ENCODE measurements around the gene RIPOR2.
"Not testable (repeated sequence)": the region's sequence is repeated elsewhere in the genome, so short reads cannot be mapped to it uniquely, and the experiment has no call there.

Gene RIPOR2

GRCh38 chr6:24901698-24902328 is 33.9 kb downstream of the RIPOR2 start:
- DNase-seq = no peak

DNA sequence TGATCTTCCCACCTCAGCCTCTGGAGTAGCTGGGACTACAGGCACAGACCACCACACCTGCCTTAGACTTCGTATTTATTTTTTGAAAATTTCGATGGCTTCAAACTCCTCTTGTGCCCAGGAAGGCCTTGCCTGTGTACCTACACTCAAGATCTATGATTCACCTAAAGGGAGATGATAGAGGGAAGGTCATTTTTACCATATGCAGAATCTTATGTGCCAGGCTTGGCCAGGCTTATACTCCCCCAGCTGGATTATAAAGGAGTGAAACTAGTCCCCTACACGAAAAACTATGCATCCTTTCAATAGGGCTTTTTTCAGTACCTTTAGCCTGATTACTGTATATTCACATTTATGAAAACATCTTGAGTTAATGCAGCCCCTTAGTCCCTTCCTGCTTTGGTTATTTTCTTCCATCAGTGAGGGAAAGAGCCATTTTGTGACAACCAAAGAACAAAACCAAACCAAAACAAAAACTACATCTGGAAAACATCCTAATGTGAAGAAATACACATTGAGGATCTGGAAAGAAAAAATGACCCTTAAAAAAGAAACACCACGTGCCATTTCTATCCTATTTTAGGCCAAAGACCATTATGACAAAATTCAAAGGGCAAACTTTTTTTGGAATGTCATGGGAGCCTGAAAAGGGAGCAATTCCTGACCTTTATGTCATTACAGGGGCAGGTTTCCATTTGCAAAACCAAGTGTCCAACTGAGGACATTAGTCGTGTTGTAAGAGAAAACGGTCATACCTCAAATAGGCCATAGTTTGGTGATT is 34.7 kb downstream of the RIPOR2 start:
- no peak for DNase-seq

- DNase-seq = no peak
Observed at GRCh38 chr6:24899997-24900325, 35.8 kb downstream of the RIPOR2 start.

DNA sequence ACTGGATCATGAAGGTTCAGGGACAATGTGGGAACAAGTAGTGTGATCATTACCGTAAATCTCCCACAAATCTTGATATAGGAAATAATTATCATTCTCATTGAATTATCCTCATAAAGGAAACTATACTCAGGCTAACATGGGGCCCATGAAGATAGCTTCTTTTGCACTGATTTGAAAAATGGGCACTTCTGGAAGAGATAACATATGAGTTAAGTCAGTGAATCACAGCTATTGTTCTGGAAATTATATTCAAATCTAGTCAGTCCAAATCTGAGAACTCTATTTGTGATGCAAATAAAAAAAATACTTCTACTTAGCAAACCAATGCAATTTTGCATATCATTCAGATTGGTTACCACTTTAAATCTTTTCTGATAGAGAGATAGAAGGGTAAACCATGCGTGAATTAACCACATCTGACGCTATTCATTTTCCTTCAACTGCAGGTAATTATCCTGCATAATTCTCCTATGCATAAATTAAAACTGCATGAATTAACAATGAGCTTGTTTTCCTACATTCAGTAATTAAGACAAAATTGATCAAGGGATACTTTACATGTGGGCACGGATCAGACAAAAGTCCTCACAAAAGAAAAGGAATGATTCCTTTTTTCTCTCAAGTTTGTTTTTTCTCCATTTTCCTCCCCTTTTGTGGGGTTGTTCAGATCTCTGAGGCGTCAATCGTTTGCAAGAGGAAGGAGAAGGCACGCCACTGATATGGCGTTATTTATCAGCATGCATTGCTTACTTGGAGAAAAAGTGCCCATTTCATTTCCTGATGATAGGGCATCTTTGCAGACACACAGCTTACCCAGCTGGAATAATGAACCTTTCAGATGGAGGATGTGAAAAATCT is 36.4 kb downstream of the RIPOR2 start:
- DNase-seq = no peak

GRCh38 chr6:24898676-24899075 is 37.1 kb downstream of the RIPOR2 start:
- DNase-seq = no peak

DNA sequence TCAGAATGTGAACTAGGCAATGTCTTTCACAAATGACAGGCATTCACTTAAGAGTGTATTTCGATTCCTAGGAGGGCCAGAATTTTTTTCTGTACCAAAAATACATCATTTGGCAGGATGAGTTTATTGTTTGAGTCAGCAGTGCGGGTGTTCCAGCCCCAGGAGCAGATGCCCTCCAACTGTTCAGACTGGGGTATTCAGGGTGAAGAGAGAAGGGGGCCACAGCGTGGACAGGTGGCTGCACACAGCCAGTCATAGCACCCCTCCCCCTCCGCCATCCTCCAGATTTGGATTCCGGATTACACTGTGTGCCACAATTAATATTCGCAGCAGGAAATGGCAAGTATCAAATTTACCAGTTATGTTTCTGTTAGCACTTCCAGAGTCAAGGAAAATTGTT is 38.6 kb downstream of the RIPOR2 start:
- no peak for DNase-seq

GRCh38 chr6:24893342-24893850 is 42.4 kb downstream of the RIPOR2 start:
- no peak for DNase-seq

GRCh38 chr6:24891004-24891403 is 44.8 kb downstream of the RIPOR2 start:
- no peak for DNase-seq

- DNase-seq = no peak
Observed at GRCh38 chr6:24890471-24890870, 45.3 kb downstream of the RIPOR2 start.

DNA sequence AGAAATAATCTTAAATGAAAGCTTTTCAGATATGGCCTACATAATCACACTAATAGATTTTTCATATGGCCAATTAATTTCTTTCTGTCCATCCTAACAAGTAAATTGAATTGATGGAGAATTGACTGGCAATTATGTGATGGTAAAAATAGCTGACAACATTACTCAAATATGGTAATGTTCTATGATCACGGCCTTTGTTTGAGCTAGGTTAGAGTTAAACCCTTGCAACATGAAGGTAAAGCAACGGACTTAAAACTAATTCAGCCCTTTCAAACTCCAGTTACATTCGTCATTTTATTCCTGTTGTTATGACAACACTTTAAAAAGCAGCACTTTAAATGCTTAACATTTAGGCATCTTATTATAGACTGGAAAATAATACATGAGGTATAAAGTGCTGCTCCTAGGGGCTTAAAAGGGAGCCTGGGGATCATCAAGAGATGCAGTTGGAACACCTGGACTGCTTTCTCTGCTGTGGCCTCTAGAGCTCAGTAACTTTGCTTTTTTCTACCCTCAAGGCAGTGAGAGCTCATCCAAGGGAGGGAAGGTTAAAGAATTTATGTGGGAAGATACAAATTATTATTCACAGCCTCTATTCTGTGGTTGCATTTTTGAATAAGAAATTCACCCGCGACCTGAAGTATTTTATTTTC is 46.9 kb downstream of the RIPOR2 start:
- no peak for DNase-seq

DNA sequence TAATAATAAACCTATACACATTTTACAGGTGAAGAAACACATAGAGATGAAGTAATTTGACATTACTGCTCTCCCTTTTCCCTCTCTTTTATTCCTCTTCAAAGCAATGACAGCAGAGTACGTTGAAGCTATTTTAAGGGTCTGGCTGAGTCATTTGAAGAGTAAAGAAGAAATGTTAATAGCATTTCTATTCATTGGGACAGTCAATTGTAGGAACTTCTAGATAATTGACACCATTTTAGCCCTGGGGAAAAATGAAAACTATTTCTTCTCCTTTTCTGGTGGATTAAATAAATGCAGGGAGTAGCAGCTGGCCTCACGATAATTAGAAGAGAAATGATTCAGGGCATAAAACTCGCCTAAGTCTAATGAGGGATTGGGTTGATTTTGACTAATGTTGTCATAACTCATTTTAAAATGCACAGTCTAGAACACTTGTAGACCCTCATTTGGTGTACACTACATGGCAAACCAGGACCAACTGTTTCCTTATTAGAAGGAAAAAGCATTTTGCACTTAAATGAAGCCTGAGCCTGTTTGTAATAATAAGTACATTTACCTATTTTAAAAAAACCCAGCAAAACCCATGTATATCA is 48.1 kb downstream of the RIPOR2 start:
- no peak for DNase-seq

GRCh38 chr6:24883618-24884017 is 52.1 kb downstream of the RIPOR2 start:
- no peak for DNase-seq

DNA sequence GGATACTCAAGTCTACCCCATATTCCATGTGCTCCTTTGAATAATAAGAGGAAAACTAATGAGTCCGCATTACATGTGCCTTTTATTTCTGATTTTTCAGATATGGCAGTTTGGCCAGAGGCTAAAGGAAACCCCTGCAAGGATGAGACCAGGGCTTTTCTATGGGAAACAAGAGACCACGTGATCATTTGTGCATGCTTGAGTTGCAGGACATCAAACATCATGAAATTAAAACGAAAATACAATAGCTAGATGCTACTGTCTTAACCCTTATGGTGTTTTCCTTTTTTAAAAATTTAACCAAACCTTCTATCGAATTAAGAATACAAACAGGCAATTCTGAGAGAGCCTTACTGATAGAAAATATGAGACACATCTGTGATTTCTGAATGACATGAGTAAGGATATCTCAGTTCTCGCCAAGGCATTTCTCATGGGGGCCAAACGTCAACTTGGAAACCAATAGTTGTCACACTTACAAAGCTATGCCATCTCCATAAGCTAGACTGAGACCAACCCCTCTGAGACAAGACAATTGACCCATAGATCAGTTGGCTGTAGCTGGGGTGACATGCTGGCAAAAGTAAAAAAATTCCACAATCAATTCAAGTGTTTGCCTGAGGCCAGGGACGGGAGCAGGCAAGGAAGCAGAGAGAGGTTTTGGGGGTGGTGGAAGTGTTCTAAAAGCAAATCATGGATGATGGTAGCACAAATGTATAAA is 52.8 kb downstream of the RIPOR2 start:
- DNase-seq = no peak

DNA sequence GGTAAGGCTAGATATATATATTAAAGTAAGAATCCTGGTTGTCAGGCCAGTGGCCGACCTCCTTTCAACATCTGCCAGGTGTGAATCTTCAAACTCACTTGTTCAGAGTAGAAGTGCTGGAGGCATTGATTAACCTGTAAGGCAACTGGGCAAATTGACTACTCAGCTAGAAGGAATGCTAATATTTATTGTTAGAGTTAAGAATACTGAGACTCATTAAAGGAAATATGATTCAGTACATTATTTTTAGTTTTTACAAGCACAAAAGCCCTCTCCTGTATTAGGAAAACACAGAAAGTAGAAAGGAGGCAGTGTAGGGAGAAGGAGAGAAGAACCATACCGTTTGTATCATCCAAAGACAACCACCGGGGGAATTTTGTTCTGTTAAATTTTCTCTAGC is 53.5 kb downstream of the RIPOR2 start:
- DNase-seq = no peak

DNA sequence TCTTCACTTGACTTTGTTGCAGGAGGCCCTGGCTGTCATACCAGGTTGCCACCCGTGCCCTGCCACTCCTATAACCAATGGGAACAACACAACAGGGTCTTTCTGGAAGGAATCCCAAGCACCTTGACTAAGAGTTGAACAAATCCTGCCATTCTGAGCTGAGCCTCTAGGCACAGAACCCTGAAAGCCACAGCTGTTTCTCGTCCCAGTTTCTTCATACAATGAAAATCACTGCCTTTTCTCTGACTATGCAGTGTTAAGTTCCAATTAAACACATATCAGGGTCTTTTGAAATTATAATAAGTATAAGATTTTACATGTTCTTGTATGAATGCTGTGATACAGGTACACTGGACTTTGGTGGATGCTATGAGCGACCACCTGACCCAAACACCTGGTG is 54.4 kb downstream of the RIPOR2 start:
- DNase-seq = no peak

DNA sequence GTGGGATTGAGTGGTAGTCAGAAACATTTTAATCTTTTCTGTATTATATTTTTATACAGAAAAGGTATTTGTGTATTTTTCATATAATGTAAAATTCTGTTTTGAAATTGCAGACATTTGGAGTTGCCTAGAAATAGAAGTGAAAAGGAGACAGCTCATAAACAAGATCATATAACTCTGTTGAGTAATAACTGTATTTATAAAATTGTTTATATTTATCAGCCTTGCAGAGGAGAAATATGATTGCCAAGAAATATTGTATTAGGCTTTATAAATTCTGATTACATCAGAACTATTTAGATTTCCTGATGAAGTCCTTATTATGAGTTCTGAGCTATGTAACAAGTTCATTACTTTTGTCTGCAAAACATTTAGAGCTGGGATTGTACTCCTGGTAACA is 55.3 kb downstream of the RIPOR2 start:
- no peak for DNase-seq

DNA sequence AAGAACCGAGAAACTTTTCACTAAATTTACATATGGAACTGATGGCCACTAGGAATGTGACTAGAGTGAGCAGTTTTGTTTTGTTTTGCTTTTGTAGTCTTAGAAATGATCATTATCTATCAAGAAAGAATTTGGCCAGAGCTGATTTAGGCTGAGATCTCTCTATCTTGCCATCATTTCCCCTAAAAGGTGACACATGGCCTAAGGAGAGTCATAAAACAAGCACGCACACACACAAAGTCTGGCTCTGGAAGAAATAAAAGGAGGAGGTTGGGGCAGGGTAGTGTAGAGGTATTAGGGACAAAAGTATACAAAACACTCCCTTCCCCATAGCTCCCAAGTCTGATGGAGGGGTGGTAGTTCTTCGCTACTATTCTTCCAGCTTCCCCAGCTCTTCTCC is 56.4 kb downstream of the RIPOR2 start:
- no peak for DNase-seq

DNA sequence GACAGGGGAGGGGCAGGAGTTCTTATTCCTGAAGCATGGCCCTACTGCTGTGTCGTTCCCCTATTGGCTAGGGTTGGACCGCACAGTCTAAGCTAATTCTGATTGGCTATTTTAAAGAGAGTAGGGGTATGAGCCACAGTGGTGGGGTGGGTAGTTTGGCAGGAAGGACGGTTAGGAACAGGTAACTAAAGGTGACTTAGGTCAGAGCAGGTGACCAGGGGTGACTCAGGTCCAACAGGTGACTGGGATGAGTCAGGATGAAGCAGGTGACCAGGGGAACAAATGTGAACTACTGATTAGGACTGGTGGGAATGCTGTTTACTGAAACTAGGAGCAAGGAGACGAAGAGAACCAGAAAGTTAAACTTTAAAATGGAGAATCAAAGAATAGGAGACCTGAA is 58.0 kb downstream of the RIPOR2 start:
- DNase-seq = not testable (repeated sequence)

- DNase-seq = no peak
Observed at GRCh38 chr6:24876499-24877465, 59.0 kb downstream of the RIPOR2 start.

- no peak for DNase-seq
Observed at GRCh38 chr6:24875534-24875901, 60.2 kb downstream of the RIPOR2 start.

Measured in right forelimb (tissue), 1 donor.